Activated CD4-positive, alpha-beta T cell treated with anti-CD3 and anti-CD28 coated beads for 36 hours (primary cell): ENCODE results near the gene PIK3R2. TPM values are rescaled to one million over a fixed set of nuclear protein-coding genes. Genes with fewer than 3 reads are reported as not detected.

Source experiments
- ATAC-seq: fragments of 200-7000 bp; cut with Tn5 transposase; one replicate; pipeline ENCODE4 v1.10.0; 2021; ENCODE audit warnings: mild to moderate bottlenecking, moderate library complexity
- CTCF ChIA-PET: fragments of 350-600 bp; sonication (Branson Sonifier 250); formaldehyde crosslinking; loops from one replicate; lab custom pipeline; 2021; ENCODE audit warnings: antibody characterized with exemption; lab: Charles Lee
- POLR2A ChIA-PET: fragments of 350-600 bp; sonication (Branson Sonifier 250); formaldehyde crosslinking; loops from one replicate; lab custom pipeline; 2021; ENCODE audit warnings: antibody characterized with exemption, inconsistent platforms; lab: Charles Lee
- DNase-seq: peaks from one replicate; pipeline ENCODE4 v3.0.0-alpha.2; 2020
- H3K27ac Mint-ChIP-seq: one replicate; pipeline ENCODE4 v1.8.0; 2021; ENCODE audit warnings: mixed read lengths
- H3K27me3 Mint-ChIP-seq: one replicate; pipeline ENCODE4 v1.8.0; 2021; ENCODE audit warnings: mixed read lengths
- H3K36me3 Mint-ChIP-seq: one replicate; pipeline ENCODE4 v1.8.0; 2021; ENCODE audit warnings: low read depth, mixed read lengths
- H3K4me1 Mint-ChIP-seq: one replicate; pipeline ENCODE4 v1.8.0; 2021; ENCODE audit warnings: mixed read lengths
- H3K4me3 Mint-ChIP-seq: one replicate; pipeline ENCODE4 v1.8.0; 2021; ENCODE audit warnings: mild to moderate bottlenecking, moderate library complexity, mixed read lengths
- H3K9me3 Mint-ChIP-seq: one replicate; pipeline ENCODE4 v1.8.0; 2021; ENCODE audit warnings: low read depth, mixed read lengths
- intact Hi-C, 2 experiments: fragments of 100-400 bp; cut with DNase I in 1 of 2; cut with micrococcal nuclease in 1 of 2; formaldehyde crosslinking; loops; one replicate each; pipeline versions ENCODE4 v1.14.2 to v1.15.1; 2022 to 2024; cut with DNase I, micrococcal nuclease
- total RNA-seq, 2 experiments: library from RNA; stranded (reverse); gene quantifications; one replicate each; pipeline ENCODE4 v1.2.3, GENCODE V29; 2021

Gene PIK3R2
- total RNA-seq, 2 experiments from 2014 or later = 18.9 to 20.2 TPM

GRCh38 chr19:18165794-18166544 is 13.0 kb downstream of the PIK3R2 start:
- Mint-ChIP-seq H3K9me3 (no peaks in the 10 kb centered on the region), H3K4me1 (no peaks in the 10 kb centered on the region), H3K27me3 (no peaks in the 10 kb centered on the region), H3K27ac (no peak overlapping the region), H3K36me3 (peaks cover 30% of the 10 kb centered on the region), H3K4me3 (no peak overlapping the region)
- CTCF ChIA-PET = interaction anchor here (0.6 to 1.3 kb wide), 7 partner anchors 8 to 1428 kb away, joined by 3 to 6 read pairs (median 3); partner anchors contain the start of genes IFI30 and MPV17L2
- intact Hi-C loops = no loop called here
- no peak for ATAC-seq
- no peak for DNase-seq
- POLR2A ChIA-PET = interaction anchor here (0.7 kb wide), 1 partner anchor 406 kb away, joined by 8 read pairs; the partner anchor contains the start of gene UBA52

GRCh38 chr19:18167011-18167410 is 14.0 kb downstream of the PIK3R2 start:
- Mint-ChIP-seq H3K4me1 (no peaks in the 10 kb centered on the region), H3K27ac (no peak overlapping the region), H3K27me3 (no peaks in the 10 kb centered on the region), H3K4me3 (no peak overlapping the region), H3K36me3 (peaks cover 32% of the 10 kb centered on the region), H3K9me3 (no peaks in the 10 kb centered on the region)
- ChIA-PET POLR2A (no interaction called here), CTCF (interaction anchor here (0.6 to 1.2 kb wide), 4 partner anchors 12 to 49 kb away, joined by 3 to 4 read pairs (median 3); partner anchors contain the start of gene MPV17L2)
- intact Hi-C loops = no loop called here
- no peak for ATAC-seq
- no peak for DNase-seq

- Mint-ChIP-seq H3K36me3 (peaks cover 29% of the 10 kb centered on the region), H3K27ac (no peak overlapping the region), H3K4me3 (no peak overlapping the region), H3K4me1 (peaks cover 4% of the 10 kb centered on the region), H3K27me3 (no peaks in the 10 kb centered on the region), H3K9me3 (no peaks in the 10 kb centered on the region)
- DNase-seq (peak; percentile 81), ATAC-seq (peak; percentile 95)
- ChIA-PET CTCF (interaction anchor here (0.6 to 2.1 kb wide), 13 partner anchors 9 to 286 kb away, joined by 3 to 7 read pairs (median 3); partner anchors contain the start of gene IL12RB1), POLR2A (interaction anchor here (0.5 to 0.6 kb wide), 4 partner anchors 23 to 158 kb away, joined by 3 read pairs; partner anchors contain the start of gene IQCN)
- intact Hi-C loops = loop anchor here (1.0 to 2.0 kb wide), 4 partner anchors 15 to 161 kb away; partner anchors contain the start of gene PIK3R2 (in 1 of the 2)
These were observed 15.1 kb downstream of the PIK3R2 start for GRCh38 chr19:18167975-18168645.

GRCh38 chr19:18168673-18169381 is 15.9 kb downstream of the PIK3R2 start:
- POLR2A ChIA-PET = interaction anchor here (0.5 to 0.6 kb wide), 2 partner anchors 17 to 157 kb away, joined by 3 read pairs; no protein-coding TSS in a partner anchor
- no peak overlapping the region for H3K4me3 Mint-ChIP-seq
- ATAC-seq = no peak

GRCh38 chr19:18170714-18171255 is 17.8 kb downstream of the PIK3R2 start:
- Mint-ChIP-seq H3K36me3 (peaks cover 23% of the 10 kb centered on the region), H3K4me3 (no peak overlapping the region), H3K9me3 (no peaks in the 10 kb centered on the region), H3K4me1 (peaks cover 15% of the 10 kb centered on the region), H3K27me3 (no peaks in the 10 kb centered on the region), H3K27ac (no peak overlapping the region)
- DNase-seq (no peak), ATAC-seq (no peak)
- CTCF ChIA-PET = interaction anchor here (0.7 to 1.4 kb wide), 2 partner anchors 10 to 21 kb away, joined by 3 read pairs; no protein-coding TSS in a partner anchor
- intact Hi-C loops = loop anchor here in 1 of 2 experiments (5.0 kb wide), 1 partner anchor 223 kb away; no protein-coding TSS in a partner anchor
- POLR2A ChIA-PET = no interaction called here

More at GRCh38 chr19:18168673-18169381, 15.9 kb downstream of the PIK3R2 start:
- H3K4me1 Mint-ChIP-seq = peaks cover 7% of the 10 kb centered on the region
- DNase-seq = no peak
- no peak overlapping the region for H3K27ac Mint-ChIP-seq
- peaks cover 29% of the 10 kb centered on the region for H3K36me3 Mint-ChIP-seq
- no peaks in the 10 kb centered on the region for H3K9me3 Mint-ChIP-seq
- no peaks in the 10 kb centered on the region for H3K27me3 Mint-ChIP-seq
- intact Hi-C loops = loop anchor here (1.0 to 2.0 kb wide), 4 partner anchors 16 to 162 kb away; partner anchors contain the start of gene PIK3R2 (in 1 of the 2)
- CTCF ChIA-PET = interaction anchor here (0.6 to 2.1 kb wide), 10 partner anchors 15 to 285 kb away, joined by 3 to 7 read pairs (median 4); partner anchors contain the start of gene IL12RB1

- ATAC-seq (no peak), DNase-seq (no peak)
- intact Hi-C loops = loop anchor here in 1 of 2 experiments (5.0 kb wide), 1 partner anchor 224 kb away; no protein-coding TSS in a partner anchor
- H3K27me3 Mint-ChIP-seq = no peaks in the 10 kb centered on the region
- no peak overlapping the region for H3K4me3 Mint-ChIP-seq
- ChIA-PET POLR2A (no interaction called here), CTCF (interaction anchor here (1.1 to 1.4 kb wide), 2 partner anchors 10 kb away, joined by 3 to 4 read pairs; no protein-coding TSS in a partner anchor)
- no peak overlapping the region for H3K27ac Mint-ChIP-seq
- H3K36me3 Mint-ChIP-seq = peaks cover 20% of the 10 kb centered on the region
- H3K9me3 Mint-ChIP-seq = no peaks in the 10 kb centered on the region
- peaks cover 15% of the 10 kb centered on the region for H3K4me1 Mint-ChIP-seq
These were observed 18.8 kb downstream of the PIK3R2 start for GRCh38 chr19:18171605-18172327.

- H3K36me3 Mint-ChIP-seq = peaks cover 16% of the 10 kb centered on the region
- H3K9me3 Mint-ChIP-seq = no peaks in the 10 kb centered on the region
- intact Hi-C loops = loop anchor here in 1 of 2 experiments (1.0 to 5.0 kb wide), 4 partner anchors 19 to 225 kb away; partner anchors contain the start of genes PIK3R2 and RAB3A
- ATAC-seq = no peak
- ChIA-PET POLR2A (no interaction called here), CTCF (interaction anchor here (1.1 to 1.4 kb wide), 2 partner anchors 9 to 11 kb away, joined by 3 to 4 read pairs; no protein-coding TSS in a partner anchor)
- H3K4me1 Mint-ChIP-seq = peaks cover 15% of the 10 kb centered on the region
- H3K27me3 Mint-ChIP-seq = no peaks in the 10 kb centered on the region
- H3K27ac Mint-ChIP-seq = no peak overlapping the region
- DNase-seq = no peak
- H3K4me3 Mint-ChIP-seq = no peak overlapping the region
These were observed 19.5 kb downstream of the PIK3R2 start for GRCh38 chr19:18172331-18173053.

GRCh38 chr19:18173054-18173571 is 20.1 kb downstream of the PIK3R2 start:
- Mint-ChIP-seq H3K4me1 (peaks cover 15% of the 10 kb centered on the region), H3K4me3 (peak overlapping the region; percentile 80), H3K27ac (peak overlapping the region; percentile 63), H3K36me3 (peaks cover 11% of the 10 kb centered on the region), H3K27me3 (no peaks in the 10 kb centered on the region), H3K9me3 (no peaks in the 10 kb centered on the region)
- ChIA-PET CTCF (interaction anchor here (1.1 kb wide), 1 partner anchor 8 kb away, joined by 3 read pairs; no protein-coding TSS in a partner anchor), POLR2A (no interaction called here)
- intact Hi-C loops = loop anchor here in 1 of 2 experiments (1.0 to 5.0 kb wide), 4 partner anchors 19 to 226 kb away; partner anchors contain the start of genes PIK3R2 and RAB3A
- DNase-seq = no peak
- ATAC-seq = no peak
